UCSD-AML1 (cell line): ENCODE results near the gene SLC8A2.

ENCODE experiments used
- DNase-seq: peaks from one replicate; lab custom pipeline; 2025; ENCODE audit not compliant: unreplicated experiment; lab: John Stamatoyannopoulos, UW

SLC8A2 gene

GRCh38 chr19:47471733-47472457, at the start of gene SLC8A2:
Gene SLC8A2 (minus strand): TSS chr19:47471893. CDS start chr19:47466403, 5,490 bp downstream.
- DNase-seq = peak; percentile 79

DNA sequence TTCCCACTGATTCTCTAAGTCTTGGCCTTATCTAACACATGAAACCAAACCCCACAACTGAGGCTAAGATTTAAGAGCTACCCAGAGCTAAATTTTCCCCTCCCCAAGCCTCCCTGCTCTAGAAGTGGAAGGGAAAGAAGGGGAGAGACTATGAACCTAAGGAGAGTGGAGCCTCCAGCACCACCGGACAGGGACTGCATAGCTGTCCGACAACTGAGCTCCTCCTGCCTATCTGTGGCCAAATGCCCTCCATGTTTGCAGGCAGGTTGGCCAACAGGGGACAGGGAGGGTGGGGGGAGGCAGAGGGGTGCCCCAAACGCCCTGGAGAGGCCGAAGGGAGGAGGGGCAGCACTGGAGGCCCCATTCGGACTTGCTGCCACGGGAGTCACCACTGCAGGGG, 49.1 kb upstream of the SLC8A2 start:
- no peak for DNase-seq

- no peak for DNase-seq
Observed at GRCh38 chr19:47520343-47520806, 48.7 kb upstream of the SLC8A2 start.

GRCh38 chr19:47518854-47519253, 47.2 kb upstream of the SLC8A2 start:
- no peak for DNase-seq

- peak; percentile 77 for DNase-seq
Observed at GRCh38 chr19:47518139-47518538, 46.4 kb upstream of the SLC8A2 start.

GRCh38 chr19:47514869-47515588, 43.3 kb upstream of the SLC8A2 start, which contains the start of gene NAPA:
Gene NAPA (minus strand): TSS chr19:47515063. CDS start chr19:47514940, 123 bp downstream.
- DNase-seq = peak; percentile 100

DNA sequence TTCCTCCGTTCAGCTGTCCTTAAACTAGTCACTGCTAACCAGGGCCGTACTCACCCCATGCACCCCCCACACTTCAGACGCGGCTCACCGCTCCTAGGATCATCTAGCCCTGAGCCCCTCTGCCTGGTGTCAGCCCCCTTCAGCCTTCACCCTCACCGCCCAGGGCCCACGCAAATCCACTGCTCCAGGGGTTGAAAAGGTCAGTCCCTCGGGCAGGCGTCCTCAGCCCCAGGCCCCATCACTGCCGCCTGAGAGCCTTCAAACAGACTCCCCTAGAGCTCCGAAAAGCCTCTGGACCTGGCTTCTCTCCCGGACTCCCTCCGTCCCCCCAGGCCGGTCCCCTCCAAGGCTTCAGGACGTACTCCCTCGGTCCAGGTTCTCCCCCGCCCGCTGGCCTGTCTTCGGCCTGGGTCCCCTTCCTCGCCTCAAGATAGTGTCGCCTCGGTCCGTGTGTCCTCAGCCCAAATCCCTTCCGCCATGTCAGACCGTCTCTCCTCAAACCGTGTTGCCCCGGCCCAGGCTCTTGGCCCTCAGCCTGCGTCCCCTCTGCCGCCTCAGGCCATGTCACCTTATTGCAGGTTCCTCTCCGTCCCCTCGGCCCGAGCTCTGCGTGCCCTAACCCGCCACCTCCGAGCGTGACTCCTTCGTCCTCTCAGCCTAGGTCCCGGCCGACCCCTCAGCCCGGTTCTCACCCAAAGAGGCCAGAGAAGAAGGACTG, 42.6 kb upstream of the SLC8A2 start:
- peak; percentile 49 for DNase-seq

- no peak for DNase-seq
Observed at GRCh38 chr19:47512948-47513319, 41.2 kb upstream of the SLC8A2 start.

- DNase-seq = peak; percentile 34
Observed at GRCh38 chr19:47512183-47512947, 40.7 kb upstream of the SLC8A2 start.

DNA sequence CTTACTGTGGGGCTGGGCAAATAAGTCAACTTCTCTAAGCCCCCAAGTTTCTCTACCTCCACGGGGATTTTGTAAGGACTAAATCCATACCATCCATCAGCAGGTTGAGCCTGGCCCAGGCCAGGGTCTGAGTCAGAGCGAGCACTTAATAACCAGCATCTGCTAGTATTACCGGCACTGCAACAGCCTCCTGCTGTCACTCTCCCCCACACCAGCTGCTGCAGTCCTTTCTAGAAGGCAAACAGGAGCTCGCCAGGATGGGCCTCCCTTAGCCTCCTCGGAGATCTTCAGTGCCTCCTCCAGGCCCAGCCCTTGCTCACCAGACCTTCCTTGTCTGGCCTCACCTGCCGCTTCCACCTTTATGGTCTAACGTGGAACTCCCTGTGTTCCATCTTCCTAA, 40.0 kb upstream of the SLC8A2 start:
- DNase-seq = no peak

- no peak for DNase-seq
Observed at GRCh38 chr19:47511128-47511517, 39.4 kb upstream of the SLC8A2 start.

GRCh38 chr19:47510516-47511127, 38.9 kb upstream of the SLC8A2 start:
- no peak for DNase-seq

DNA sequence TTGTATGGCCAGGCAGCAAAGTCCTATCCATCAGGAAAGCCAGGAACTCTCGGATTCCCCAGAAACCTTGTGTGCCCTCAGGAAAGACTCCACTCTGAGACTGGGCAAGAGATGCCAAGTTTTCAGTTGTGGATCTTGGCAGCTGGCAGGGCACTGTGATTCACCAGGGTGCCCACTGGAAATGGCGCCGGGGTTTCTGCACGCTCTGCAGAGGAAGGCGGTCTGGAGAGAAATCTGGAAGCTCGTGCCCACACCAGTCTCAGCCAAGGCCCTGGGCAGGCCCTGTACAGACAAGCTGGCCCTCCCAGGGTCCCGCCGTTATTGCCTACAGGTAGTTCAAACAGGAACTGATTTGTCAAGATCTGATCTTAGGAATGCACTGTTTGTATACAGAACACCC, 38.3 kb upstream of the SLC8A2 start:
- DNase-seq = no peak

- no peak for DNase-seq
Observed at GRCh38 chr19:47509170-47509847, 37.6 kb upstream of the SLC8A2 start.

DNA sequence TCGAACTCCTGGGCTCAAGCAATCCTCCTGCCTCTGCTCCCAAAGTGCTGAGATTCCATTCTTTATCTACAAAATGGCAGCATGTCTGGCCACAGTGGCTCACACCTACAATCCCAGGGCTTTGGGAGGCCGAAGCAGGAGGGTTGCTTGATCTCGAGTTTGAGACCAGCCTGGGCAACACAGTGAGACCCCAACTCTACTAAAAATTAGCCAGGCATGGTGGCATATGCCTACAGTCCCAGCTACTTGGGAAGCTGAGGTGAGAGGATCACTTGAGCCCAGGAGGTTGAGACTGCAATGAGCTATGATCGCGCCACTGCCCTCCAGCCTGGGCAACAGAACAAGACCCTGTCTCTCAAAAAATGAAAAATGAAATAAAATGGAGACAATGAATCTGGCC, 37.0 kb upstream of the SLC8A2 start:
- no peak for DNase-seq

- no peak for DNase-seq
Observed at GRCh38 chr19:47507924-47508553, 36.3 kb upstream of the SLC8A2 start.

DNA sequence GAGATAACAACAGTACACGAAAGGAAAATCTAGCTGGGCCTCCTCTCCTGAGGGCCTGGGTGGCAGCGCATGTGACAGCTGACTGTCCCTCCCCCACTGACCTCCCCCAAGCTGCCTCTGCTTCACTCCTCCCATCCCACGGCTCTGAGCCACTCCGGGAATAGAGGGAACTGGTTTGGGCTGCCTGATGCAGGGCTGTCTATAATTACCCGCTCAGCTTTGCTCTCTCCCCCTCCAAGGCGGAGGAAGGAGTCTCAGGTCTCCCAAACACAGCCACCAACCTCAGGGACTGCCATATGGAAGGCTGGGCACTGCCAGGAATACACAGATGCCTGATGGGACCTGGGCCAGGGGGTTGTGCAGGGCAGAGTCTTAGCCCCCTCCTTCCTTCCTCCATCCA, 35.3 kb upstream of the SLC8A2 start:
- DNase-seq = peak; percentile 26

DNA sequence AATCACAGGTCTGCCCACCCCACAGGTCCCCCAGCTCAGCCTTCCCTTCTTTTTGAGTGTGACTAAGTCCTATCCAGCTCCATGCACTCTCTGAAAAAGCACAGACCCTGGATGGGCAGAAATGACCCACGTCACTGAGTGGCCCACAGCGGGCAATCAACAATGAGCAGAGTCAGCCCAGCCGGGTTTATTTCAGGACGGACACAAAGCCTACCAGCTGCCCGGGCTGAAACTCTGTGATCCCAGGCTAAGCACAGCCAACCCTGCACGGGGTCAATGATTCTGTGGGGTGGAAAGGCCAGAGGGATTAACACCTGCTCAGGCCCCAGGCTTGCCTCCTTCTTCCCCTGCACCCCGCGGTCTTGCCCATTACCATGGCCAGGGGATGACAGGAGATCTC, 34.8 kb upstream of the SLC8A2 start:
- DNase-seq = no peak

- no peak for DNase-seq
Observed at GRCh38 chr19:47505506-47505905, 33.8 kb upstream of the SLC8A2 start.

DNA sequence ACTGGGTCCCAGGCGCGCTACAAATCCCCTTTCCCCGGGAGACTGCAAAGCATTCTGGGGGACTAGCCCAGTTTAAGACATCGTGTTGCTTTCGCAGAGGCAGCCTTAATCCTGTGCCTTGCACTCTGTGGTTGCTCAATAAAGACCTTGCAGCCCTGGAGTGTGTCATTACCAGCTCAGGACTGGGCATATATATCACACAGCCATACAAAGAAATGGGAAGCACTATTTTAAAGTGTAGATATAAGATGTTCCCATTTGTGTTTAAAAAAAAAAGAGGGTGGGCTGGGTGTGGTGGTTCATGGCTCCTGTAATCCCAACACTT, 32.1 kb upstream of the SLC8A2 start:
- no peak for DNase-seq
